GM23338 (cell line): ENCODE data around the gene LONP1. TPM values are rescaled to one million over a fixed set of nuclear protein-coding genes. Genes with fewer than 3 reads are reported as not detected.

Source experiments
- ATAC-seq: fragments of 200-7000 bp; cut with Tn5 transposase; 3 replicates; pipeline ENCODE4 v1.9.1; 2020
- DNase-seq: peaks from one replicate; pipeline ENCODE4 v3.0.0-alpha.2; 2015; ENCODE audit warnings: low spot score
- H2AFZ ChIP-seq: fragments of 200-600 bp; sonication (generic); 2 replicates; pipeline ENCODE4 v1.8.0; 2016; ENCODE audit warnings: antibody characterized with exemption, mild to moderate bottlenecking, moderate library complexity
- H3F3A ChIP-seq: fragments of 200-600 bp; sonication (generic); replicated peaks from 2 replicates; pipeline ENCODE4 v1.8.0; 2017; ENCODE audit warnings: antibody characterized with exemption, mixed run types, low read depth
- H3K27ac ChIP-seq: fragments of 200-600 bp; sonication (generic); 2 replicates; pipeline ENCODE4 v1.6.1; 2016; ENCODE audit warnings: low read depth
- H3K27me3 ChIP-seq: fragments of 200-600 bp; sonication (generic); 2 replicates; pipeline ENCODE4 v1.8.0; 2016; ENCODE audit warnings: mild to moderate bottlenecking, mixed run types, moderate library complexity; ENCODE audit not compliant: insufficient read depth
- H3K36me3 ChIP-seq: fragments of 200-600 bp; sonication (generic); 2 replicates; pipeline ENCODE4 v1.8.0; 2016; ENCODE audit warnings: mild to moderate bottlenecking; ENCODE audit not compliant: insufficient read depth
- H3K4me1 ChIP-seq: fragments of 200-600 bp; sonication (generic); 2 replicates; pipeline ENCODE4 v1.8.0; 2016; ENCODE audit warnings: mild to moderate bottlenecking, moderate library complexity; ENCODE audit not compliant: insufficient read depth
- H3K4me2 ChIP-seq: fragments of 200-600 bp; sonication (generic); 2 replicates; pipeline ENCODE4 v1.7.1; 2017; ENCODE audit warnings: mixed run types
- H3K4me3 ChIP-seq: fragments of 200-600 bp; sonication (generic); 2 replicates; pipeline ENCODE4 v1.6.1; 2016; ENCODE audit warnings: mixed run types
- H3K79me2 ChIP-seq: fragments of 200-600 bp; sonication (generic); replicated peaks from 2 replicates; pipeline ENCODE4 v1.8.0; 2017; ENCODE audit warnings: mild to moderate bottlenecking; ENCODE audit not compliant: insufficient read depth
- H3K9me2 ChIP-seq: fragments of 200-600 bp; sonication (generic); 2 replicates; pipeline ENCODE4 v1.8.0; 2017; ENCODE audit not compliant: insufficient read depth
- H4K20me1 ChIP-seq: fragments of 200-600 bp; sonication (generic); replicated peaks from 2 replicates; pipeline ENCODE4 v1.8.0; 2017; ENCODE audit warnings: mild to moderate bottlenecking; ENCODE audit not compliant: insufficient read depth
- H3K27ac Mint-ChIP-seq: 2 replicates; pipeline ENCODE4 v1.8.0; 2020; ENCODE audit warnings: inconsistent platforms, mild to moderate bottlenecking, moderate library complexity, mixed read lengths
- H3K27me3 Mint-ChIP-seq: 3 replicates; pipeline ENCODE4 v1.8.0; 2022; ENCODE audit warnings: low read depth, mild to moderate bottlenecking, moderate library complexity, mixed read lengths, inconsistent platforms; ENCODE audit not compliant: insufficient read depth, poor library complexity
- H3K36me3 Mint-ChIP-seq: 3 replicates; pipeline ENCODE4 v1.8.0; 2021; ENCODE audit warnings: low read depth, mild to moderate bottlenecking, inconsistent platforms, moderate library complexity, mixed read lengths
- H3K4me1 Mint-ChIP-seq: 3 replicates; pipeline ENCODE4 v1.8.0; 2020; ENCODE audit warnings: mild to moderate bottlenecking, inconsistent platforms, mixed read lengths
- H3K4me3 Mint-ChIP-seq: 3 replicates; pipeline ENCODE4 v1.8.0; 2021; ENCODE audit warnings: moderate library complexity, mild to moderate bottlenecking, inconsistent platforms, mixed read lengths
- H3K9me3 Mint-ChIP-seq: 3 replicates; pipeline ENCODE4 v1.8.0; 2020; ENCODE audit warnings: moderate library complexity, mild to moderate bottlenecking, inconsistent platforms, mixed read lengths
- CREB1 ChIP-seq: fragments of 250-450 bp; sonication (Bioruptor Pico); IDR thresholded peaks from 2 replicates; pipeline ENCODE4 v1.5.0; 2020; ENCODE audit warnings: low read depth, mild to moderate bottlenecking, moderate library complexity
- JUNB ChIP-seq: IDR thresholded peaks from one replicate; pipeline ENCODE4 v1.6.1; 2016; ENCODE audit warnings: antibody characterized with exemption; ENCODE audit not compliant: unreplicated experiment
- POLR2AphosphoS5 ChIP-seq: IDR thresholded peaks from 2 replicates; pipeline ENCODE4 v1.6.1; 2016; ENCODE audit warnings: antibody characterized with exemption, low read depth
- STAT1 ChIP-seq: IDR thresholded peaks from one replicate; pipeline ENCODE4 v1.6.1; 2016; ENCODE audit warnings: antibody characterized with exemption; ENCODE audit not compliant: unreplicated experiment
- ZNF114 ChIP-seq: fragments of 250-450 bp; sonication (Bioruptor Pico); IDR thresholded peaks from 2 replicates; pipeline ENCODE4 v1.5.0; 2020; ENCODE audit warnings: mild to moderate bottlenecking, moderate library complexity
- ZNF331 ChIP-seq: fragments of 250-450 bp; sonication (Bioruptor Pico); IDR thresholded peaks from 2 replicates; pipeline ENCODE4 v1.5.0; 2020; ENCODE audit warnings: low read depth, mild to moderate bottlenecking, moderate library complexity
- polyA plus RNA-seq: library from polyadenylated mRNA; unstranded; fragments of >200 nt; fragmentation: Nextera tagmentation; extraction: Ambion mirVana; gene quantifications from 2 replicates; pipeline ENCODE4 v1.2.1, GENCODE V29; 2016
- total RNA-seq: library from RNA; depleted of rRNA; stranded (reverse); fragments of >200 nt; shearing (Covaris generic); gene quantifications from 2 replicates; pipeline ENCODE4 v1.2.3, GENCODE V29; 2014
- TF ChIP-seq, protein P1 (sequence below): IDR thresholded peaks from 2 replicates; pipeline ENCODE4 v1.6.1; 2016; ENCODE audit warnings: antibody characterized with exemption
- TF ChIP-seq, protein P2 (sequence below): IDR thresholded peaks from one replicate; pipeline ENCODE4 v1.6.1; 2018; ENCODE audit warnings: antibody characterized with exemption; ENCODE audit not compliant: unreplicated experiment

The LONP1 gene
- total and polyA plus RNA-seq, 2 experiments from 2014 or later = 68.6 to 137 TPM

- H3K9me3 Mint-ChIP-seq = peaks cover 5% of the 10 kb centered on the region; the same call in 2 of the 3 replicates
- Histone ChIP-seq H2AFZ (no peak overlapping the region), H4K20me1 (no peaks in the 10 kb centered on the region; the same call in 1 of the 2 replicates), H3K4me1 (no peaks in the 10 kb centered on the region), H3K4me3 (no peak overlapping the region), H3K27ac (no peak overlapping the region), H3K79me2 (no peaks in the 10 kb centered on the region), H3F3A (no peaks in the 10 kb centered on the region), H3K36me3 (peaks cover 30% of the 10 kb centered on the region), H3K27me3 (no peaks in the 10 kb centered on the region), H3K9me2 (no peaks in the 10 kb centered on the region), H3K4me2 (no peak overlapping the region)
- ATAC-seq = no peak
- H3K36me3 Mint-ChIP-seq = peaks cover 88% of the 10 kb centered on the region
- no peak overlapping the region for H3K27ac Mint-ChIP-seq
- H3K4me1 Mint-ChIP-seq = no peaks in the 10 kb centered on the region; the same call in 2 of the 3 replicates
- H3K27me3 Mint-ChIP-seq = peaks cover 12% of the 10 kb centered on the region
- no peak overlapping the region for H3K4me3 Mint-ChIP-seq
- no peak for DNase-seq
- TF ChIP-seq STAT1 (no peak), CREB1 (CRISPR knock-in tag) (no peak)
- TF ChIP-seq, protein P1, sequence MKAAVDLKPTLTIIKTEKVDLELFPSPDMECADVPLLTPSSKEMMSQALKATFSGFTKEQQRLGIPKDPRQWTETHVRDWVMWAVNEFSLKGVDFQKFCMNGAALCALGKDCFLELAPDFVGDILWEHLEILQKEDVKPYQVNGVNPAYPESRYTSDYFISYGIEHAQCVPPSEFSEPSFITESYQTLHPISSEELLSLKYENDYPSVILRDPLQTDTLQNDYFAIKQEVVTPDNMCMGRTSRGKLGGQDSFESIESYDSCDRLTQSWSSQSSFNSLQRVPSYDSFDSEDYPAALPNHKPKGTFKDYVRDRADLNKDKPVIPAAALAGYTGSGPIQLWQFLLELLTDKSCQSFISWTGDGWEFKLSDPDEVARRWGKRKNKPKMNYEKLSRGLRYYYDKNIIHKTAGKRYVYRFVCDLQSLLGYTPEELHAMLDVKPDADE = no peak
Observed at GRCh38 chr19:5706876-5707573, 12.9 kb downstream of the LONP1 start.

GRCh38 chr19:5705552-5705951 lies 14.4 kb downstream of the LONP1 start:
- ATAC-seq (no peak), DNase-seq (no peak)
- H3K4me1 Mint-ChIP-seq = no peaks in the 10 kb centered on the region; the same call in 2 of the 3 replicates
- Histone ChIP-seq H4K20me1 (no peaks in the 10 kb centered on the region), H3K4me2 (no peak overlapping the region), H3F3A (no peaks in the 10 kb centered on the region), H3K36me3 (peaks cover 23% of the 10 kb centered on the region), H3K27me3 (no peaks in the 10 kb centered on the region), H3K27ac (no peak overlapping the region), H3K4me3 (no peak overlapping the region), H3K4me1 (no peaks in the 10 kb centered on the region), H2AFZ (no peak overlapping the region), H3K9me2 (no peaks in the 10 kb centered on the region), H3K79me2 (no peaks in the 10 kb centered on the region)
- peaks cover 20% of the 10 kb centered on the region for H3K27me3 Mint-ChIP-seq
- peaks cover 9% of the 10 kb centered on the region for H3K9me3 Mint-ChIP-seq
- TF ChIP-seq ZNF331 (CRISPR knock-in tag) = no peak
- TF ChIP-seq STAT1 = no peak
- H3K36me3 Mint-ChIP-seq = peaks cover 87% of the 10 kb centered on the region
- H3K27ac Mint-ChIP-seq = no peak overlapping the region
- H3K4me3 Mint-ChIP-seq = no peak overlapping the region

DNA sequence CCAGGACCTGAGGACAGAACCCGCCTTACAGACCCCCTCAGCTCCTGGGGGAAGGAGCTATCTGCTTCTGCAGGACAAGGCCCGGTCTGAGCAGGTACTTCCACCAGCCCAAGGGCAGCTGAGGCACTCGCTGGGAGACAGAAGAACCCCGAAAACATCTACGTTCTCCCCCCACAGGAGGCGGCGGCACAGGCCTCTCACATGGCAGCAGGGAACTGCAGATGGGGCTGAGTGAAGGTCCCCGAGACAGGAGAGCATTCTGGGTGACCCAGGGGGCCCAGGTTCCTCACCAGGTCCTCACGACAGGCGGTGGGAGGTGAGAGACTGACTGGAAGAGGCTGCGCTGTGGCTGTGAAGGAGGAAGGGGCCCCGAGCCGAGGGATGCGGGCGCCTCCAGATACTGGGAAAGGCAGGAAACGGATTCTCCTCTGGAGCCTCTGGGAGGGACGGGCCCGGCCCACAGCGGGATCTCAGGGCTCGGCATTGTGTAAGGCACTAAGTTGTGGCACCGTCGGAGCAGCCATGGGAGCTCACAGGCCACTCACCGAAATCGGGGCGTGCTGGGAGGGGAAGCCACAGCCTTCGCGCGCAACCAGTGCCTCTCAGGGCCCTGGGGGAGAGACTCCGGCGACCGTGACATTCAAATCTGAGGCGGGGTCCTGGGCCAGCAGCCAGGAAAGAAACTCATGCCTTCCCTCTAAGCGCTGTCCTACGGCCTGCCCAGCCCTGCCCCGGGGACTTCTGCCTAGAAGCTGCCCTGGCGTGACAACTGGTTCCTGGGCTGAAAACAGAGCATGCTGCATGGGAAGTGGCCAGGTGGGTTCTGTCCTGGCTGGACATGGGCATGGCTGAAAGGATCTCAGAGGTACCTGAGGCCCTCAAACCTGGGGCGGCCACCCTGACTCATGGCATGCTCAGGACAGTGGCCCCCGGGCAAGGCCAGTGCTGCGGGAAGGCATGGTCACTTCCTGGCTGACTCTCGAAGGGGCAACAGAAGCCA lies 15.8 kb downstream of the LONP1 start:
- Mint-ChIP-seq H3K4me1 (no peaks in the 10 kb centered on the region; the same call in 2 of the 3 replicates), H3K27me3 (peaks cover 22% of the 10 kb centered on the region), H3K36me3 (peaks cover 89% of the 10 kb centered on the region), H3K9me3 (peaks cover 9% of the 10 kb centered on the region), H3K27ac (no peak overlapping the region), H3K4me3 (no peak overlapping the region)
- no peak overlapping the region for H3K4me3 ChIP-seq
- H3K79me2 ChIP-seq = no peaks in the 10 kb centered on the region
- no peak for DNase-seq
- H3K4me2 ChIP-seq = no peak overlapping the region
- no peaks in the 10 kb centered on the region for H3K27me3 ChIP-seq
- no peak overlapping the region for H3K27ac ChIP-seq
- H2AFZ ChIP-seq = no peak overlapping the region
- H3K9me2 ChIP-seq = no peaks in the 10 kb centered on the region
- H3F3A ChIP-seq = no peaks in the 10 kb centered on the region; the same call in 1 of the 2 replicates
- peaks cover 7% of the 10 kb centered on the region; the same call in 1 of the 2 replicates for H4K20me1 ChIP-seq
- no peak for ATAC-seq
- peaks cover 18% of the 10 kb centered on the region; the same call in 1 of the 2 replicates for H3K36me3 ChIP-seq
- no peaks in the 10 kb centered on the region for H3K4me1 ChIP-seq
- no peak for TF ChIP-seq POLR2AphosphoS5
- TF ChIP-seq CREB1 (CRISPR knock-in tag) = no peak
- TF ChIP-seq, protein P2, sequence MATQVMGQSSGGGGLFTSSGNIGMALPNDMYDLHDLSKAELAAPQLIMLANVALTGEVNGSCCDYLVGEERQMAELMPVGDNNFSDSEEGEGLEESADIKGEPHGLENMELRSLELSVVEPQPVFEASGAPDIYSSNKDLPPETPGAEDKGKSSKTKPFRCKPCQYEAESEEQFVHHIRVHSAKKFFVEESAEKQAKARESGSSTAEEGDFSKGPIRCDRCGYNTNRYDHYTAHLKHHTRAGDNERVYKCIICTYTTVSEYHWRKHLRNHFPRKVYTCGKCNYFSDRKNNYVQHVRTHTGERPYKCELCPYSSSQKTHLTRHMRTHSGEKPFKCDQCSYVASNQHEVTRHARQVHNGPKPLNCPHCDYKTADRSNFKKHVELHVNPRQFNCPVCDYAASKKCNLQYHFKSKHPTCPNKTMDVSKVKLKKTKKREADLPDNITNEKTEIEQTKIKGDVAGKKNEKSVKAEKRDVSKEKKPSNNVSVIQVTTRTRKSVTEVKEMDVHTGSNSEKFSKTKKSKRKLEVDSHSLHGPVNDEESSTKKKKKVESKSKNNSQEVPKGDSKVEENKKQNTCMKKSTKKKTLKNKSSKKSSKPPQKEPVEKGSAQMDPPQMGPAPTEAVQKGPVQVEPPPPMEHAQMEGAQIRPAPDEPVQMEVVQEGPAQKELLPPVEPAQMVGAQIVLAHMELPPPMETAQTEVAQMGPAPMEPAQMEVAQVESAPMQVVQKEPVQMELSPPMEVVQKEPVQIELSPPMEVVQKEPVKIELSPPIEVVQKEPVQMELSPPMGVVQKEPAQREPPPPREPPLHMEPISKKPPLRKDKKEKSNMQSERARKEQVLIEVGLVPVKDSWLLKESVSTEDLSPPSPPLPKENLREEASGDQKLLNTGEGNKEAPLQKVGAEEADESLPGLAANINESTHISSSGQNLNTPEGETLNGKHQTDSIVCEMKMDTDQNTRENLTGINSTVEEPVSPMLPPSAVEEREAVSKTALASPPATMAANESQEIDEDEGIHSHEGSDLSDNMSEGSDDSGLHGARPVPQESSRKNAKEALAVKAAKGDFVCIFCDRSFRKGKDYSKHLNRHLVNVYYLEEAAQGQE = no peak
- TF ChIP-seq, protein P1 = no peak
- TF ChIP-seq ZNF114 (CRISPR knock-in tag) = no peak
- no peak for TF ChIP-seq JUNB
